Measurements from ENCODE around the gene INSM2. TPM values are rescaled to one million over a fixed set of nuclear protein-coding genes. Genes with fewer than 3 reads are reported as not detected.

The INSM2 gene
- total and polyA plus RNA-seq, 2 donors (not counting 1 experiment from before 2014, with no cell fraction given) = not detected

DNA sequence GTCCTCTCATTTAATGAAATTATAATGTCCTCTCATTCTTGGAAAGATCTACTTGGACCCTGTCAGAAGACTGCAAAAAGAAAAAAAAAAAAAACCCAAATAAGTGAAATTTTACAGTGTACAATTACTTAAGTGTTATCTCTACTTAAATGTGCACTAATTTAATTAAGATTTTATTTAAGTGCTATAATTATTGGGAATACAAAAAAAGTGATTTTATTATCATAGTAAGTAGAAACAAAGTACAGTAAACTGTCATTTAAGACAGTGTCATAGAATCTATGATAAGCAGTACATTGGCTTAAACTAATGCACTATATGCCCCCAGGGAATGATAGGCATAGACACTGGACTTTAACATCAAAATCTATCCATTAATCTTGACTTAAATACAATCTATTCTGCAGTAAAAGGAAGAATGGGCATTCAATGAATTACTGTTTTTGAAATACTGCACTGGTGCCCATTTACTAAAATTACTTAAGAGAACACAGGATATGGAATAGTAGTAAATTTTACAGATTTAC, 23.3 kb downstream of the INSM2 start:
- DNase-seq = no peak
- CTCF ChIA-PET = no interaction called here

DNA sequence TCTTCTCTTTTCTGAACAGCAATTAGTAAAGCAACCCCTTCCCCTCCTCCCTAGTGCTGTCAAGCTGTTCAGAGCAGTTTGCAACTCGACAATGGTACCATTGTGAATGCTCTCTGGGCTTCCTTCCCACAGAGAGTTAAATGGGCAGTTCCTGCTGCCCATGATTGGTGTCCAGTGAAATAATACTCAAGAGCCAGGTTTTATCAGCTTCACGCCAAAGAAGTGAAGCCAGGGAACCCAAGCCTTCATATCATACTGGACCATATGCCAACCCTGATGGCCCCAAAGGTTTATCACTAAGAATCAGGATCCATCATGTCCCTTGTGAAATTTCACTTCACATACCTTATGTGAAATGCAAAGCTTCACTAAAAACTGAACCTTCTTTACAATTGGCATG, 24.7 kb downstream of the INSM2 start:
- Mint-ChIP-seq H3K4me3 (no peak overlapping the region), H3K9me3 (ENCODE audit: insufficient read depth) (no peaks in the 10 kb centered on the region), H3K4me1 (no peaks in the 10 kb centered on the region), H3K27ac (no peak overlapping the region), H3K27me3 (no peaks in the 10 kb centered on the region)
- TF ChIP-seq, protein P1, sequence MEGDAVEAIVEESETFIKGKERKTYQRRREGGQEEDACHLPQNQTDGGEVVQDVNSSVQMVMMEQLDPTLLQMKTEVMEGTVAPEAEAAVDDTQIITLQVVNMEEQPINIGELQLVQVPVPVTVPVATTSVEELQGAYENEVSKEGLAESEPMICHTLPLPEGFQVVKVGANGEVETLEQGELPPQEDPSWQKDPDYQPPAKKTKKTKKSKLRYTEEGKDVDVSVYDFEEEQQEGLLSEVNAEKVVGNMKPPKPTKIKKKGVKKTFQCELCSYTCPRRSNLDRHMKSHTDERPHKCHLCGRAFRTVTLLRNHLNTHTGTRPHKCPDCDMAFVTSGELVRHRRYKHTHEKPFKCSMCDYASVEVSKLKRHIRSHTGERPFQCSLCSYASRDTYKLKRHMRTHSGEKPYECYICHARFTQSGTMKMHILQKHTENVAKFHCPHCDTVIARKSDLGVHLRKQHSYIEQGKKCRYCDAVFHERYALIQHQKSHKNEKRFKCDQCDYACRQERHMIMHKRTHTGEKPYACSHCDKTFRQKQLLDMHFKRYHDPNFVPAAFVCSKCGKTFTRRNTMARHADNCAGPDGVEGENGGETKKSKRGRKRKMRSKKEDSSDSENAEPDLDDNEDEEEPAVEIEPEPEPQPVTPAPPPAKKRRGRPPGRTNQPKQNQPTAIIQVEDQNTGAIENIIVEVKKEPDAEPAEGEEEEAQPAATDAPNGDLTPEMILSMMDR (IDR thresholded peaks at IDR 0.05) = no peak
- no peak for TF ChIP-seq EZH2 (IDR thresholded peaks at IDR 0.05; ENCODE audit: borderline replicate concordance, insufficient read depth, low read depth, low read length, poor library complexity, severe bottlenecking)
- no peaks in the 10 kb centered on the region for H3K36me3 ChIP-seq (replicated peaks in 1 of 2; ENCODE audit: control extremely low read depth in 1 of 2, control insufficient read depth in 1 of 2, extremely low read depth in 1 of 2, insufficient read depth in 2 of 2, low read length in 1 of 2)
- no peak overlapping the region for H3K4me2 ChIP-seq (replicated peaks; ENCODE audit: low read depth, low read length, poor library complexity, severe bottlenecking)
- H3K27ac ChIP-seq (ENCODE audit: low read length in 2 of 2) = no peak overlapping the region
- no peaks in the 10 kb centered on the region for H3K27me3 ChIP-seq (replicated peaks in 1 of 4; ENCODE audit: control extremely low read depth in 1 of 4, control insufficient read depth in 3 of 4, insufficient read depth in 4 of 4, low read length in 3 of 4)
- CTCF ChIA-PET = no interaction called here
- H3K4me3 ChIP-seq (ENCODE audit: control extremely low read depth in 1 of 5, extremely low read depth in 1 of 5, insufficient read depth in 1 of 5, low read depth in 2 of 5, low read length in 4 of 5) = no peak overlapping the region
- 100% methylated on average over 2 of the region's 2 CpGs for WGBS (ENCODE audit: insufficient coverage)
- intact Hi-C loops (cut with micrococcal nuclease) = no loop called here
- no peaks in the 10 kb centered on the region for H4K20me1 ChIP-seq (ENCODE audit: control insufficient read depth, insufficient read depth, low read length, poor library complexity, severe bottlenecking)
- H3K9ac ChIP-seq (ENCODE audit: low read length) = no peak overlapping the region
- H3K9me3 ChIP-seq (ENCODE audit: control extremely low read depth in 1 of 3, control insufficient read depth in 2 of 3, insufficient read depth in 1 of 3, low read length in 2 of 3) = no peaks in the 10 kb centered on the region
- DNase-seq (no peak), ATAC-seq (ENCODE audit: low read depth) (no peak)
- POLR2A ChIA-PET = no interaction called here
- H2AFZ ChIP-seq (ENCODE audit: insufficient read depth, low read depth, low read length, poor library complexity, severe bottlenecking) = no peak overlapping the region
- H3K79me2 ChIP-seq (ENCODE audit: control insufficient read depth, insufficient read depth, low read length) = no peaks in the 10 kb centered on the region
- no peaks in the 10 kb centered on the region for H3K4me1 ChIP-seq (ENCODE audit: control insufficient read depth in 2 of 2, insufficient read depth in 2 of 2, low read length in 2 of 2)

More for the DNA sequence above, 23.3 kb downstream of the INSM2 start:
- Histone ChIP-seq H3K9me3 (ENCODE audit: control extremely low read depth in 1 of 3, control insufficient read depth in 2 of 3, insufficient read depth in 1 of 3, low read length in 2 of 3) (no peaks in the 10 kb centered on the region), H3K9ac (ENCODE audit: low read length) (no peak overlapping the region), H3K27me3 (replicated peaks in 1 of 4; ENCODE audit: control extremely low read depth in 1 of 4, control insufficient read depth in 3 of 4, insufficient read depth in 4 of 4, low read length in 3 of 4) (no peaks in the 10 kb centered on the region), H2AFZ (ENCODE audit: insufficient read depth, low read depth, low read length, poor library complexity, severe bottlenecking) (no peak overlapping the region), H3K4me2 (replicated peaks; ENCODE audit: low read depth, low read length, poor library complexity, severe bottlenecking) (no peak overlapping the region), H4K20me1 (ENCODE audit: control insufficient read depth, insufficient read depth, low read length, poor library complexity, severe bottlenecking) (no peaks in the 10 kb centered on the region), H3K27ac (ENCODE audit: low read length in 2 of 2) (no peak overlapping the region), H3K79me2 (ENCODE audit: control insufficient read depth, insufficient read depth, low read length) (no peaks in the 10 kb centered on the region), H3K4me3 (ENCODE audit: control extremely low read depth in 1 of 5, extremely low read depth in 1 of 5, insufficient read depth in 1 of 5, low read depth in 2 of 5, low read length in 4 of 5) (no peak overlapping the region), H3K36me3 (replicated peaks in 1 of 2; ENCODE audit: control extremely low read depth in 1 of 2, control insufficient read depth in 1 of 2, extremely low read depth in 1 of 2, insufficient read depth in 2 of 2, low read length in 1 of 2) (no peaks in the 10 kb centered on the region), H3K4me1 (ENCODE audit: control insufficient read depth in 2 of 2, insufficient read depth in 2 of 2, low read length in 2 of 2) (no peaks in the 10 kb centered on the region)
- no peak for ATAC-seq (ENCODE audit: low read depth)
- POLR2A ChIA-PET = no interaction called here
- Mint-ChIP-seq H3K4me3 (no peak overlapping the region), H3K9me3 (ENCODE audit: insufficient read depth) (no peaks in the 10 kb centered on the region), H3K27me3 (no peaks in the 10 kb centered on the region), H3K4me1 (no peaks in the 10 kb centered on the region), H3K27ac (no peak overlapping the region)
- intact Hi-C loops (cut with micrococcal nuclease) = no loop called here
- TF ChIP-seq, protein P1 (IDR thresholded peaks at IDR 0.05) = no peak
- no peak for TF ChIP-seq EZH2 (IDR thresholded peaks at IDR 0.05; ENCODE audit: borderline replicate concordance, insufficient read depth, low read depth, low read length, poor library complexity, severe bottlenecking)
